ENCODE results near the gene SERGEF.
"Not testable (repeated sequence)": the region's sequence is repeated elsewhere in the genome, so short reads cannot be mapped to it uniquely, and the experiment has no call there.

The SERGEF gene

GRCh38 chr11:17873586-17873985 lies 139.3 kb downstream of the SERGEF start:
- H3K36me3 ChIP-seq (ENCODE audit: control insufficient read depth, low read length): peaks cover 4% of the 10 kb centered on the region
- no peaks in the 10 kb centered on the region for H3K9me3 ChIP-seq (ENCODE audit: control insufficient read depth, insufficient read depth, low read length)
- no peaks in the 10 kb centered on the region for H3K79me2 ChIP-seq (ENCODE audit: control insufficient read depth, low read length)
- no peak overlapping the region for H3K4me3 ChIP-seq (ENCODE audit: low read length)
- H4K20me1 ChIP-seq (ENCODE audit: control insufficient read depth, insufficient read depth, low read depth, low read length): no peaks in the 10 kb centered on the region
- TF ChIP-seq CTCF (IDR thresholded peaks at IDR 0.05; ENCODE audit: low read depth, low read length, poor library complexity, severe bottlenecking) (no peak), EZH2phosphoT487 (IDR thresholded peaks at IDR 0.05; ENCODE audit: borderline replicate concordance, low read length) (no peak)
- no peak overlapping the region for H3K27ac ChIP-seq (ENCODE audit: low read depth, low read length)
- no peaks in the 10 kb centered on the region for H3K27me3 ChIP-seq (ENCODE audit: control insufficient read depth, low read length)
- no peak overlapping the region for H3K4me2 ChIP-seq (ENCODE audit: low read length)
- H3F3A ChIP-seq (ENCODE audit: control insufficient read depth, insufficient read depth): no peaks in the 10 kb centered on the region
- no peaks in the 10 kb centered on the region for H3K9me2 ChIP-seq (replicated peaks; ENCODE audit: control insufficient read depth, low read length)
- no peaks in the 10 kb centered on the region for H3K4me1 ChIP-seq (ENCODE audit: control insufficient read depth, low read length)

GRCh38 chr11:17868398-17868797 lies 144.4 kb downstream of the SERGEF start:
- not testable (repeated sequence) for H4K20me1 ChIP-seq (ENCODE audit: control insufficient read depth, insufficient read depth, low read depth, low read length); H3K9me2 ChIP-seq (replicated peaks; ENCODE audit: control insufficient read depth, low read length); H3K27ac ChIP-seq (ENCODE audit: low read depth, low read length); H3F3A ChIP-seq (ENCODE audit: control insufficient read depth, insufficient read depth); H3K4me1 ChIP-seq (ENCODE audit: control insufficient read depth, low read length); H3K4me3 ChIP-seq (ENCODE audit: low read length); H3K9me3 ChIP-seq (ENCODE audit: control insufficient read depth, insufficient read depth, low read length); H3K4me2 ChIP-seq (ENCODE audit: low read length); H3K27me3 ChIP-seq (ENCODE audit: control insufficient read depth, low read length); H3K79me2 ChIP-seq (ENCODE audit: control insufficient read depth, low read length); H3K36me3 ChIP-seq (ENCODE audit: control insufficient read depth, low read length)

- no peaks in the 10 kb centered on the region for H3K36me3 ChIP-seq (ENCODE audit: control insufficient read depth, low read length)
- H3K4me2 ChIP-seq (ENCODE audit: low read length): no peak overlapping the region
- H3K4me1 ChIP-seq (ENCODE audit: control insufficient read depth, low read length): no peaks in the 10 kb centered on the region
- H4K20me1 ChIP-seq (ENCODE audit: control insufficient read depth, insufficient read depth, low read depth, low read length): no peaks in the 10 kb centered on the region
- no peaks in the 10 kb centered on the region for H3F3A ChIP-seq (ENCODE audit: control insufficient read depth, insufficient read depth)
- H3K4me3 ChIP-seq (ENCODE audit: low read length): no peak overlapping the region
- H3K9me2 ChIP-seq (replicated peaks; ENCODE audit: control insufficient read depth, low read length): no peaks in the 10 kb centered on the region
- H3K27ac ChIP-seq (ENCODE audit: low read depth, low read length): no peak overlapping the region
- H3K27me3 ChIP-seq (ENCODE audit: control insufficient read depth, low read length): no peaks in the 10 kb centered on the region
- H3K9me3 ChIP-seq (ENCODE audit: control insufficient read depth, insufficient read depth, low read length): no peaks in the 10 kb centered on the region
- no peak for TF ChIP-seq EZH2phosphoT487 (IDR thresholded peaks at IDR 0.05; ENCODE audit: borderline replicate concordance, low read length)
- H3K79me2 ChIP-seq (ENCODE audit: control insufficient read depth, low read length): no peaks in the 10 kb centered on the region
Measured at GRCh38 chr11:17867341-17867740, 145.5 kb downstream of the SERGEF start.

GRCh38 chr11:17865765-17866428 lies 146.9 kb downstream of the SERGEF start:
- Histone ChIP-seq H4K20me1 (ENCODE audit: control insufficient read depth, insufficient read depth, low read depth, low read length) (no peaks in the 10 kb centered on the region), H3K27ac (ENCODE audit: low read depth, low read length) (no peak overlapping the region), H3K4me2 (ENCODE audit: low read length) (no peak overlapping the region), H3K79me2 (ENCODE audit: control insufficient read depth, low read length) (no peaks in the 10 kb centered on the region), H3K27me3 (ENCODE audit: control insufficient read depth, low read length) (no peaks in the 10 kb centered on the region), H3K4me1 (ENCODE audit: control insufficient read depth, low read length) (no peaks in the 10 kb centered on the region), H3K9me2 (replicated peaks; ENCODE audit: control insufficient read depth, low read length) (no peaks in the 10 kb centered on the region), H3K9me3 (ENCODE audit: control insufficient read depth, insufficient read depth, low read length) (no peaks in the 10 kb centered on the region), H3F3A (ENCODE audit: control insufficient read depth, insufficient read depth) (no peaks in the 10 kb centered on the region), H3K4me3 (ENCODE audit: low read length) (no peak overlapping the region), H3K36me3 (ENCODE audit: control insufficient read depth, low read length) (no peaks in the 10 kb centered on the region; the same call in 1 of the 2 replicates)
- TF ChIP-seq CTCF (IDR thresholded peaks at IDR 0.05; ENCODE audit: low read depth, low read length, poor library complexity, severe bottlenecking) (no peak), EZH2phosphoT487 (IDR thresholded peaks at IDR 0.05; ENCODE audit: borderline replicate concordance, low read length) (no peak)
